H9 (cell line): ENCODE results near the gene HBD. TPM values are rescaled to one million over a fixed set of nuclear protein-coding genes. Genes with fewer than 3 reads are reported as not detected.

Experiments
- DNase-seq: peaks from one replicate; pipeline ENCODE4 v3.0.0-alpha.2; 2017
- H2AFZ ChIP-seq: one replicate; pipeline ENCODE4 v1.6.1; 2013; ENCODE audit warnings: mild to moderate bottlenecking, low read length, control low read depth, moderate library complexity
- H2AK5ac ChIP-seq: 2 replicates; pipeline ENCODE4 v1.6.1; 2013; ENCODE audit warnings: low read length, control low read depth, mixed read lengths; ENCODE audit not compliant: insufficient read length
- H2BK120ac ChIP-seq: one replicate; pipeline ENCODE4 v1.6.1; 2013; ENCODE audit warnings: low read depth, mild to moderate bottlenecking, low read length, control low read depth, inconsistent platforms; ENCODE audit not compliant: poor library complexity, severe bottlenecking
- H2BK12ac ChIP-seq: 2 replicates; pipeline ENCODE4 v1.6.1; 2013; ENCODE audit warnings: low read length, control low read depth, mixed read lengths, low read depth; ENCODE audit not compliant: insufficient read length
- H2BK15ac ChIP-seq: 2 replicates; pipeline ENCODE4 v1.6.1; 2013; ENCODE audit warnings: low read depth, low read length, control low read depth
- H2BK20ac ChIP-seq: one replicate; pipeline ENCODE4 v1.6.1; 2013; ENCODE audit warnings: low read depth, mild to moderate bottlenecking, low read length, control low read depth, inconsistent platforms; ENCODE audit not compliant: poor library complexity, severe bottlenecking
- H2BK5ac ChIP-seq: 2 replicates; pipeline ENCODE4 v1.6.1; 2013; ENCODE audit warnings: low read length, control low read depth, mixed read lengths; ENCODE audit not compliant: insufficient read length
- H3K14ac ChIP-seq: 2 replicates; pipeline ENCODE4 v1.6.1; 2013; ENCODE audit warnings: low read length, control low read depth; ENCODE audit not compliant: insufficient read depth
- H3K18ac ChIP-seq: 2 replicates; pipeline ENCODE4 v1.6.1; 2013; ENCODE audit warnings: low read depth, mild to moderate bottlenecking, mixed read lengths, low read length, control low read depth; ENCODE audit not compliant: insufficient read length
- H3K23ac ChIP-seq: 2 replicates; pipeline ENCODE4 v1.6.1; 2013; ENCODE audit warnings: low read length, control low read depth, mixed read lengths, low read depth; ENCODE audit not compliant: insufficient read length
- H3K23me2 ChIP-seq: 2 replicates; pipeline ENCODE4 v1.6.1; 2013; ENCODE audit warnings: low read depth, mild to moderate bottlenecking, mixed read lengths, low read length, control low read depth; ENCODE audit not compliant: insufficient read length, poor library complexity, severe bottlenecking
- H3K27ac ChIP-seq: 2 replicates; pipeline ENCODE4 v1.5.1; 2013; ENCODE audit warnings: low read length, control low read depth, mixed read lengths, low read depth; ENCODE audit not compliant: insufficient read length
- H3K27me3 ChIP-seq: 2 replicates; pipeline ENCODE4 v1.6.1; 2013; ENCODE audit warnings: low read length, control low read depth, inconsistent platforms; ENCODE audit not compliant: insufficient read depth
- H3K4ac ChIP-seq: 2 replicates; pipeline ENCODE4 v1.6.1; 2013; ENCODE audit warnings: low read depth, mild to moderate bottlenecking, control low read depth, inconsistent platforms, low read length, moderate library complexity
- H3K4me1 ChIP-seq: 2 replicates; pipeline ENCODE4 v1.6.1; 2013; ENCODE audit warnings: low read length, control low read depth, inconsistent platforms; ENCODE audit not compliant: insufficient read depth
- H3K4me2 ChIP-seq: 2 replicates; pipeline ENCODE4 v1.6.1; 2013; ENCODE audit warnings: low read length, control low read depth, mixed read lengths; ENCODE audit not compliant: insufficient read length, insufficient read depth
- H3K56ac ChIP-seq: 2 replicates; pipeline ENCODE4 v1.6.1; 2013; ENCODE audit warnings: low read depth, mild to moderate bottlenecking, mixed read lengths, low read length, control low read depth; ENCODE audit not compliant: insufficient read length
- H3K79me1 ChIP-seq: 2 replicates; pipeline ENCODE4 v1.6.1; 2013; ENCODE audit warnings: low read depth, mild to moderate bottlenecking, moderate library complexity, low read length, control low read depth, inconsistent platforms; ENCODE audit not compliant: insufficient read depth, poor library complexity, severe bottlenecking
- H3K79me2 ChIP-seq: 2 replicates; pipeline ENCODE4 v1.6.1; 2013; ENCODE audit warnings: low read length, control low read depth, inconsistent platforms; ENCODE audit not compliant: insufficient read depth
- H3K9ac ChIP-seq: 2 replicates; pipeline ENCODE4 v1.6.1; 2013; ENCODE audit warnings: low read length, control low read depth, mixed read lengths; ENCODE audit not compliant: insufficient read length; ENCODE audit errors: extremely low read depth
- H3K9me3 ChIP-seq: one replicate; pipeline ENCODE4 v1.6.1; 2013; ENCODE audit warnings: low read depth, low read length, inconsistent platforms; ENCODE audit not compliant: control insufficient read depth
- H3T11ph ChIP-seq: one replicate; pipeline ENCODE4 v1.6.1; 2013; ENCODE audit warnings: mild to moderate bottlenecking, low read length, control low read depth, inconsistent platforms
- H4K20me1 ChIP-seq: one replicate; pipeline ENCODE4 v1.6.1; 2013; ENCODE audit not compliant: control insufficient read depth, insufficient read length, insufficient read depth
- H4K5ac ChIP-seq: 2 replicates; pipeline ENCODE4 v1.6.1; 2013; ENCODE audit warnings: low read depth, mild to moderate bottlenecking, mixed read lengths, low read length, control low read depth; ENCODE audit not compliant: insufficient read length
- H4K8ac ChIP-seq: replicated peaks from 2 replicates; pipeline ENCODE4 v1.6.1; 2013; ENCODE audit warnings: low read length, control low read depth, mixed read lengths, low read depth; ENCODE audit not compliant: insufficient read length
- H4K91ac ChIP-seq: 2 replicates; pipeline ENCODE4 v1.6.1; 2013; ENCODE audit warnings: low read depth, mild to moderate bottlenecking, moderate library complexity, mixed read lengths, low read length, control low read depth; ENCODE audit not compliant: insufficient read length
- H3K27ac Mint-ChIP-seq, 3 experiments: 2 replicates in 2 of 3; 3 replicates in 1 of 3; pipeline ENCODE4 v1.8.0; 2020 to 2021; ENCODE audit warnings: mixed read lengths in 3 of 3, mild to moderate bottlenecking in 1 of 3, moderate library complexity in 1 of 3
- H3K27me3 Mint-ChIP-seq: 2 replicates; pipeline ENCODE4 v1.8.0; 2021; ENCODE audit warnings: low read depth, mild to moderate bottlenecking, moderate library complexity, mixed read lengths
- H3K36me3 Mint-ChIP-seq, 3 experiments: 2 replicates in 2 of 3; 3 replicates in 1 of 3; pipeline ENCODE4 v1.8.0; 2020 to 2021; ENCODE audit warnings: low read depth in 3 of 3, mixed read lengths in 3 of 3; ENCODE audit not compliant: insufficient read depth in 1 of 3
- H3K4me1 Mint-ChIP-seq, 2 experiments: 2 replicates each; pipeline ENCODE4 v1.8.0; 2020; ENCODE audit warnings: mixed read lengths in 2 of 2
- H3K4me3 Mint-ChIP-seq, 2 experiments: 2 replicates in 1 of 2; 3 replicates in 1 of 2; pipeline ENCODE4 v1.8.0; 2020 to 2021; ENCODE audit warnings: mild to moderate bottlenecking in 2 of 2, mixed read lengths in 2 of 2, moderate library complexity in 1 of 2
- H3K9me3 Mint-ChIP-seq, 2 experiments: 2 replicates in 1 of 2; 3 replicates in 1 of 2; pipeline ENCODE4 v1.8.0; 2020; ENCODE audit warnings: mild to moderate bottlenecking in 2 of 2, mixed read lengths in 2 of 2, moderate library complexity in 1 of 2
- CTCF ChIP-seq: fragments of 200-600 bp; sonication (generic); conservative IDR thresholded peaks from 3 replicates; pipeline ENCODE4 v1.8.0; 2021; ENCODE audit warnings: antibody characterized with exemption, mild to moderate bottlenecking
- WGBS: extraction: QIAGEN DNeasy Blood & Tissue Kit; methylation state at CpG from one replicate; pipeline ENCODE4 v1.1.7; 2013; ENCODE audit warnings: missing lambda C conversion rate, low lambda C conversion rate, mixed read lengths; ENCODE audit not compliant: insufficient read length; ENCODE audit errors: extremely low coverage; 5-methylcytosine and 5-hydroxymethylcytosine counted together
- total RNA-seq: library from RNA; stranded (reverse); gene quantifications from 2 replicates; pipeline ENCODE4 v1.2.1, GENCODE V29; 2021

HBD gene
- total RNA-seq, 1 experiment from 2014 or later = not detected

- Mint-ChIP-seq H3K4me3 (no peak overlapping the region), H3K27me3 (peaks cover 34% of the 10 kb centered on the region), H3K27ac (no peak overlapping the region), H3K9me3 (no peaks in the 10 kb centered on the region), H3K36me3 (no peaks in the 10 kb centered on the region; a peak in 1 of 7 replicates), H3K4me1 (peaks cover 5 to 6% of the 10 kb centered on the region in 2 experiments)
- Histone ChIP-seq H3K14ac (no peak overlapping the region), H2AFZ (no peak overlapping the region), H3K23ac (no peak overlapping the region), H2BK12ac (no peak overlapping the region), H4K91ac (no peak overlapping the region), H2BK5ac (no peak overlapping the region), H3K4me2 (no peak overlapping the region), H3K9me3 (no peaks in the 10 kb centered on the region), H3K4ac (no peak overlapping the region), H2AK5ac (no peak overlapping the region), H2BK15ac (no peak overlapping the region), H3K27me3 (no peaks in the 10 kb centered on the region; the same call in 1 of the 2 replicates), H3T11ph (no peak overlapping the region), H3K18ac (no peak overlapping the region), H3K79me2 (no peaks in the 10 kb centered on the region), H4K20me1 (no peaks in the 10 kb centered on the region), H3K9ac (no peak overlapping the region), H3K4me1 (no peaks in the 10 kb centered on the region), H2BK20ac (no peak overlapping the region), H2BK120ac (no peak overlapping the region), H3K79me1 (no peaks in the 10 kb centered on the region), H3K56ac (no peak overlapping the region), H4K5ac (no peak overlapping the region), H3K23me2 (no peaks in the 10 kb centered on the region), H3K27ac (no peak overlapping the region), H4K8ac (no peak overlapping the region)
- no peak for DNase-seq
- no CpG with 5 or more reads among the region's 9 CpGs for WGBS
- no peak for TF ChIP-seq CTCF
Measured at GRCh38 chr11:5252192-5252918, 18.1 kb upstream of the HBD start.
